ENCODE measurements around the gene KIF23. TPM values are rescaled to one million over a fixed set of nuclear protein-coding genes. Genes with fewer than 3 reads are reported as not detected.

Gene KIF23
- total and polyA plus RNA-seq, 8 donors: 3.5 to 69.2 (median 31.0) TPM

DNA sequence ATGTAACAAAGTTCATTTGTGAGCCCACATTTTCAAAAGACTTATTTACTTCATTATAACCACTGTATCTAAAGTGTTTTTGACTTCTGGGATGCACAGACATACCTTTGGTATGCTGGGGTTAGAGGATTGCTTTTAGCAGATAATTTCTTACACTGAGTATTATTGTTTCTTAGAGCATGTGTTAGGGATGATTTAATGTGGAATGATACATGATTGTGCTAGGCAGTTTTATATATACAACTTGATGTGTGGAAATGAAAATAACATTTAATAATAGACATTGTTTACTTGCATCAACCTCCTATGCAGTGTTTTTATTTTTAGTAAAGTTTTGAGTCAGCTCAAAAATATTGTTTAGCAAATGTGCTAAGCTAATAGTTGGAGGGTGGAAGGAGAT lies 3.4 kb downstream of the KIF23 start:
- H3K9me3 ChIP-seq: no peaks in the 10 kb centered on the region
- no peaks in the 10 kb centered on the region for H3K36me3 ChIP-seq
- TF ChIP-seq, protein P1, sequence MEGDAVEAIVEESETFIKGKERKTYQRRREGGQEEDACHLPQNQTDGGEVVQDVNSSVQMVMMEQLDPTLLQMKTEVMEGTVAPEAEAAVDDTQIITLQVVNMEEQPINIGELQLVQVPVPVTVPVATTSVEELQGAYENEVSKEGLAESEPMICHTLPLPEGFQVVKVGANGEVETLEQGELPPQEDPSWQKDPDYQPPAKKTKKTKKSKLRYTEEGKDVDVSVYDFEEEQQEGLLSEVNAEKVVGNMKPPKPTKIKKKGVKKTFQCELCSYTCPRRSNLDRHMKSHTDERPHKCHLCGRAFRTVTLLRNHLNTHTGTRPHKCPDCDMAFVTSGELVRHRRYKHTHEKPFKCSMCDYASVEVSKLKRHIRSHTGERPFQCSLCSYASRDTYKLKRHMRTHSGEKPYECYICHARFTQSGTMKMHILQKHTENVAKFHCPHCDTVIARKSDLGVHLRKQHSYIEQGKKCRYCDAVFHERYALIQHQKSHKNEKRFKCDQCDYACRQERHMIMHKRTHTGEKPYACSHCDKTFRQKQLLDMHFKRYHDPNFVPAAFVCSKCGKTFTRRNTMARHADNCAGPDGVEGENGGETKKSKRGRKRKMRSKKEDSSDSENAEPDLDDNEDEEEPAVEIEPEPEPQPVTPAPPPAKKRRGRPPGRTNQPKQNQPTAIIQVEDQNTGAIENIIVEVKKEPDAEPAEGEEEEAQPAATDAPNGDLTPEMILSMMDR (IDR thresholded peaks at IDR 0.05): no peak
- intact Hi-C loops (cut with DNase I): no loop called here
- DNase-seq (no peak), ATAC-seq (no peak)
- no peak overlapping the region for H3K27ac ChIP-seq
- no peak overlapping the region for H3K4me3 ChIP-seq
- H3K27me3 ChIP-seq: no peaks in the 10 kb centered on the region
- H3K4me1 ChIP-seq: peaks cover 0 to 16% of the 10 kb centered on the region in 2 donors

GRCh38 chr15:69421498-69421897 lies 7.3 kb downstream of the KIF23 start:
- intact Hi-C loops (cut with DNase I): no loop called here
- TF ChIP-seq, protein P1 (IDR thresholded peaks at IDR 0.05): no peak

GRCh38 chr15:69422336-69422895 lies 8.3 kb downstream of the KIF23 start:
- Histone ChIP-seq H3K4me1 (no peaks in the 10 kb centered on the region), H3K4me3 (no peak overlapping the region), H3K36me3 (peaks cover 0 to 7% of the 10 kb centered on the region in 2 donors), H3K27ac (no peak overlapping the region), H3K27me3 (no peaks in the 10 kb centered on the region), H3K9me3 (no peaks in the 10 kb centered on the region)
- no peak for ATAC-seq
- no peak for DNase-seq
- TF ChIP-seq, protein P1 (IDR thresholded peaks at IDR 0.05): no peak
- intact Hi-C loops (cut with DNase I): no loop called here

More at GRCh38 chr15:69421498-69421897, 7.3 kb downstream of the KIF23 start:
- Histone ChIP-seq H3K4me1 (no peaks in the 10 kb centered on the region), H3K27me3 (no peaks in the 10 kb centered on the region), H3K36me3 (peaks cover 0 to 5% of the 10 kb centered on the region in 2 donors), H3K4me3 (no peak overlapping the region), H3K27ac (no peak overlapping the region), H3K9me3 (no peaks in the 10 kb centered on the region)
- DNase-seq: no peak
- ATAC-seq: no peak

GRCh38 chr15:69424001-69424400 lies 9.9 kb downstream of the KIF23 start:
- intact Hi-C loops (cut with DNase I): no loop called here
- Histone ChIP-seq H3K4me1 (no peaks in the 10 kb centered on the region), H3K9me3 (no peaks in the 10 kb centered on the region), H3K27ac (no peak overlapping the region), H3K27me3 (no peaks in the 10 kb centered on the region), H3K36me3 (peaks cover 0 to 13% of the 10 kb centered on the region in 2 donors), H3K4me3 (no peak overlapping the region)
- DNase-seq (no peak), ATAC-seq (no peak)
- TF ChIP-seq, protein P1 (IDR thresholded peaks at IDR 0.05): no peak

- no peaks in the 10 kb centered on the region for H3K9me3 ChIP-seq
- H3K4me1 ChIP-seq: no peaks in the 10 kb centered on the region
- DNase-seq: no peak
- intact Hi-C loops (cut with DNase I): no loop called here
- H3K4me3 ChIP-seq: no peak overlapping the region
- peak; percentile 71 for ATAC-seq
- peaks cover 0 to 19% of the 10 kb centered on the region in 2 donors for H3K36me3 ChIP-seq
- no peaks in the 10 kb centered on the region for H3K27me3 ChIP-seq
- TF ChIP-seq, protein P1 (IDR thresholded peaks at IDR 0.05): no peak
- H3K27ac ChIP-seq: no peak overlapping the region
Measured at GRCh38 chr15:69424748-69425413, 10.7 kb downstream of the KIF23 start.
